ENCODE data around the gene TPCN1. TPM values are rescaled to one million over a fixed set of nuclear protein-coding genes. Genes with fewer than 3 reads are reported as not detected.

Gene TPCN1
- total and polyA plus RNA-seq, 2 of the 13 experiments (the other 11 are each of a cell fraction or from before 2014, with no cell fraction given), result 8.0 to 26.8 TPM

DNA sequence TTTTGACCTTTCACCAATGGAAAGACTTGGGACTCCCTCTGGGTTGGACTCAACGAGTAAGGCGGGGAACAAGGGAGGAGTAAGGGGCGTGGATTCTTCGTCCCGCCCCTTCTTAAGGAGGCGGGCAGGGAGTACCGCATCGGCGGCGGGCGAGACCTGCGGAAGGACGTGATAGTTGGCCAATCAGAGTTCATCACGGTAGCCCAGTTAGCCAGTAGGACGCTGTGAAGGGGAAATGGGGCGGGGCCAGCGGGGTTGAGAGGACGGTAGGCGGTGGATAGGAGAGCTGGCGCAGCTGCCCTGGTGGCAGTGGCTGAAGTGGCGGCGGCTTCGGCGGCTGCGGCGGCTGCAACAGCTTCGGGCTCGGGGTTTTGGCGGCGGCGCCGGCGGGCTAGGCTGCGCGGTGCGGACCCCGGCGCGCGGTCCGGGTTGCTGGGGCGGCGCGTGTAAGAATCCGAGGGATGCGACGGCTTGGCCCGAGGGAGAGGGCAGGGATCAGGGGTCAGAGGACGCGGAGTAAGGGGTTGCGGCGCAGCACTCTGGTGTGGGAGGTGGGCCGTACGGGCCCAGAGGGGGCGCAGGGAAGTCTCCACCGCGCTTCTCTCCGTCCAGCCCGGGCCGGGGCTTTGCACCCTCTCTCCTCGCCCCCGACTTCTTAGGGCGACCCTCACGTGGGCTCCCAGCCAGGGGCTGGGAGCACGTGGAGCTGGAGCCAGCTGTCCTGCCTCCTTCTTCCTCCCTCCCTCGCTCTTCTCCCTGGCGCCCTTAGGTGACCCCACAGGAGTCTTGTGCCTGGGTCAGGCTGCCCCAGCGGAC, at the start of gene TPCN1 (continued):
- TF ChIP-seq, protein P1, sequence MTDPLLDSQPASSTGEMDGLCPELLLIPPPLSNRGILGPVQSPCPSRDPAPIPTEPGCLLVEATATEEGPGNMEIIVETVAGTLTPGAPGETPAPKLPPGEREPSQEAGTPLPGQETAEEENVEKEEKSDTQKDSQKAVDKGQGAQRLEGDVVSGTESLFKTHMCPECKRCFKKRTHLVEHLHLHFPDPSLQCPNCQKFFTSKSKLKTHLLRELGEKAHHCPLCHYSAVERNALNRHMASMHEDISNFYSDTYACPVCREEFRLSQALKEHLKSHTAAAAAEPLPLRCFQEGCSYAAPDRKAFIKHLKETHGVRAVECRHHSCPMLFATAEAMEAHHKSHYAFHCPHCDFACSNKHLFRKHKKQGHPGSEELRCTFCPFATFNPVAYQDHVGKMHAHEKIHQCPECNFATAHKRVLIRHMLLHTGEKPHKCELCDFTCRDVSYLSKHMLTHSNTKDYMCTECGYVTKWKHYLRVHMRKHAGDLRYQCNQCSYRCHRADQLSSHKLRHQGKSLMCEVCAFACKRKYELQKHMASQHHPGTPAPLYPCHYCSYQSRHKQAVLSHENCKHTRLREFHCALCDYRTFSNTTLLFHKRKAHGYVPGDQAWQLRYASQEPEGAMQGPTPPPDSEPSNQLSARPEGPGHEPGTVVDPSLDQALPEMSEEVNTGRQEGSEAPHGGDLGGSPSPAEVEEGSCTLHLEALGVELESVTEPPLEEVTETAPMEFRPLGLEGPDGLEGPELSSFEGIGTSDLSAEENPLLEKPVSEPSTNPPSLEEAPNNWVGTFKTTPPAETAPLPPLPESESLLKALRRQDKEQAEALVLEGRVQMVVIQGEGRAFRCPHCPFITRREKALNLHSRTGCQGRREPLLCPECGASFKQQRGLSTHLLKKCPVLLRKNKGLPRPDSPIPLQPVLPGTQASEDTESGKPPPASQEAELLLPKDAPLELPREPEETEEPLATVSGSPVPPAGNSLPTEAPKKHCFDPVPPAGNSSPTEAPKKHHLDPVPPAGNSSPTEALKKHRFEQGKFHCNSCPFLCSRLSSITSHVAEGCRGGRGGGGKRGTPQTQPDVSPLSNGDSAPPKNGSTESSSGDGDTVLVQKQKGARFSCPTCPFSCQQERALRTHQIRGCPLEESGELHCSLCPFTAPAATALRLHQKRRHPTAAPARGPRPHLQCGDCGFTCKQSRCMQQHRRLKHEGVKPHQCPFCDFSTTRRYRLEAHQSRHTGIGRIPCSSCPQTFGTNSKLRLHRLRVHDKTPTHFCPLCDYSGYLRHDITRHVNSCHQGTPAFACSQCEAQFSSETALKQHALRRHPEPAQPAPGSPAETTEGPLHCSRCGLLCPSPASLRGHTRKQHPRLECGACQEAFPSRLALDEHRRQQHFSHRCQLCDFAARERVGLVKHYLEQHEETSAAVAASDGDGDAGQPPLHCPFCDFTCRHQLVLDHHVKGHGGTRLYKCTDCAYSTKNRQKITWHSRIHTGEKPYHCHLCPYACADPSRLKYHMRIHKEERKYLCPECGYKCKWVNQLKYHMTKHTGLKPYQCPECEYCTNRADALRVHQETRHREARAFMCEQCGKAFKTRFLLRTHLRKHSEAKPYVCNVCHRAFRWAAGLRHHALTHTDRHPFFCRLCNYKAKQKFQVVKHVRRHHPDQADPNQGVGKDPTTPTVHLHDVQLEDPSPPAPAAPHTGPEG (CRISPR knock-in tag; IDR thresholded peaks at IDR 0.05), result no peak
- peak; percentile 36; the same call in 1 of the 2 replicates for TF ChIP-seq SALL1 (CRISPR knock-in tag; IDR thresholded peaks at IDR 0.05)
- no peak for TF ChIP-seq MAF1 (CRISPR knock-in tag; IDR thresholded peaks at IDR 0.05; ENCODE audit: borderline replicate concordance)
- TF ChIP-seq SYNCRIP (IDR thresholded peaks at IDR 0.05; ENCODE audit: insufficient read depth, low read depth, low read length), result no peak
- TF ChIP-seq, protein P2, sequence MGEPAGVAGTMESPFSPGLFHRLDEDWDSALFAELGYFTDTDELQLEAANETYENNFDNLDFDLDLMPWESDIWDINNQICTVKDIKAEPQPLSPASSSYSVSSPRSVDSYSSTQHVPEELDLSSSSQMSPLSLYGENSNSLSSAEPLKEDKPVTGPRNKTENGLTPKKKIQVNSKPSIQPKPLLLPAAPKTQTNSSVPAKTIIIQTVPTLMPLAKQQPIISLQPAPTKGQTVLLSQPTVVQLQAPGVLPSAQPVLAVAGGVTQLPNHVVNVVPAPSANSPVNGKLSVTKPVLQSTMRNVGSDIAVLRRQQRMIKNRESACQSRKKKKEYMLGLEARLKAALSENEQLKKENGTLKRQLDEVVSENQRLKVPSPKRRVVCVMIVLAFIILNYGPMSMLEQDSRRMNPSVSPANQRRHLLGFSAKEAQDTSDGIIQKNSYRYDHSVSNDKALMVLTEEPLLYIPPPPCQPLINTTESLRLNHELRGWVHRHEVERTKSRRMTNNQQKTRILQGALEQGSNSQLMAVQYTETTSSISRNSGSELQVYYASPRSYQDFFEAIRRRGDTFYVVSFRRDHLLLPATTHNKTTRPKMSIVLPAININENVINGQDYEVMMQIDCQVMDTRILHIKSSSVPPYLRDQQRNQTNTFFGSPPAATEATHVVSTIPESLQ (CRISPR knock-in tag; conservative IDR thresholded peaks at IDR 0.05), result no peak
- peak; percentile 92 to 99 for TF ChIP-seq POLR2A (IDR thresholded peaks at IDR 0.05; ENCODE audit: insufficient read depth in 1 of 2, low read depth in 2 of 2, low read length in 2 of 2)
- TF ChIP-seq FIP1L1 (IDR thresholded peaks at IDR 0.05; ENCODE audit: borderline replicate concordance, insufficient read depth, low read depth, low read length), result no peak
- no peak for TF ChIP-seq ZNF691 (CRISPR knock-in tag; IDR thresholded peaks at IDR 0.05; ENCODE audit: borderline replicate concordance, low read depth)
- no peak for TF ChIP-seq MTF1 (CRISPR knock-in tag; IDR thresholded peaks at IDR 0.05)
- TF ChIP-seq MBD4 (IDR thresholded peaks at IDR 0.05; ENCODE audit: borderline replicate concordance, low read length), result no peak
- TF ChIP-seq ZNF180 (CRISPR knock-in tag; IDR thresholded peaks at IDR 0.05; ENCODE audit: borderline replicate concordance, low read depth), result no peak
- TF ChIP-seq ZNF329 (CRISPR knock-in tag; IDR thresholded peaks at IDR 0.05; ENCODE audit: low read depth), result no peak
- TF ChIP-seq TRIM22 (IDR thresholded peaks at IDR 0.05), result no peak
- no peak for TF ChIP-seq SMARCE1 (IDR thresholded peaks at IDR 0.05; ENCODE audit: borderline replicate concordance)
- peak; percentile 54; the same call in 1 of the 2 replicates for TF ChIP-seq TFAP4 (IDR thresholded peaks at IDR 0.05; ENCODE audit: borderline replicate concordance, low read depth)
- no peak for TF ChIP-seq ISX (CRISPR knock-in tag; conservative IDR thresholded peaks at IDR 0.05)
- no peak for TF ChIP-seq ZNF20 (CRISPR knock-in tag; IDR thresholded peaks at IDR 0.05)
- TF ChIP-seq HMG20A (CRISPR knock-in tag; IDR thresholded peaks at IDR 0.05; ENCODE audit: borderline replicate concordance), result no peak
- 0 out of 2 replicates have a peak, but pooled peaks have one; percentile 47 for TF ChIP-seq TOPORS (CRISPR knock-in tag; IDR thresholded peaks at IDR 0.05)
